ENCODE results near the gene SHH.
A peak's percentile ranks its signal among the peaks of the same experiment; 100 is the strongest.

SHH gene

GRCh38 chr7:155766966-155767916 lies 45.0 kb downstream of the SHH start:
- DNase-seq (ENCODE audit: low read depth in 1 of 2, low spot score in 1 of 2) = no peak

- DNase-seq (ENCODE audit: low read depth in 1 of 2, low spot score in 1 of 2) = no peak
Observed at GRCh38 chr7:155766386-155766785, 45.9 kb downstream of the SHH start.

- DNase-seq (ENCODE audit: low read depth in 1 of 2, low spot score in 1 of 2) = no peak
Observed at GRCh38 chr7:155765458-155765857, 46.8 kb downstream of the SHH start.

GRCh38 chr7:155764438-155764793 lies 47.8 kb downstream of the SHH start:
- no peak for DNase-seq (ENCODE audit: low read depth in 1 of 2, low spot score in 1 of 2)

GRCh38 chr7:155763691-155764437 lies 48.4 kb downstream of the SHH start:
- DNase-seq (ENCODE audit: low read depth in 1 of 2, low spot score in 1 of 2) = peak; percentile 13 to 24

- DNase-seq (ENCODE audit: low read depth in 1 of 2, low spot score in 1 of 2) = no peak
Observed at GRCh38 chr7:155763122-155763521, 49.1 kb downstream of the SHH start.

- no peak for DNase-seq (ENCODE audit: low read depth in 1 of 2, low spot score in 1 of 2)
Observed at GRCh38 chr7:155762655-155763054, 49.6 kb downstream of the SHH start.

- DNase-seq (ENCODE audit: low read depth in 1 of 2, low spot score in 1 of 2) = no peak
Observed at GRCh38 chr7:155762036-155762435, 50.2 kb downstream of the SHH start.

- DNase-seq (ENCODE audit: low read depth in 1 of 2, low spot score in 1 of 2) = no peak
Observed at GRCh38 chr7:155761162-155761561, 51.1 kb downstream of the SHH start.

GRCh38 chr7:155759740-155760430 lies 52.4 kb downstream of the SHH start:
- DNase-seq (ENCODE audit: low read depth in 1 of 2, low spot score in 1 of 2) = no peak

GRCh38 chr7:155758348-155758747 lies 53.9 kb downstream of the SHH start:
- no peak for DNase-seq (ENCODE audit: low read depth in 1 of 2, low spot score in 1 of 2)

GRCh38 chr7:155756322-155756721 lies 55.9 kb downstream of the SHH start:
- no peak for DNase-seq (ENCODE audit: low read depth in 1 of 2, low spot score in 1 of 2)

GRCh38 chr7:155755026-155755425 lies 57.2 kb downstream of the SHH start:
- DNase-seq (ENCODE audit: low read depth in 1 of 2, low spot score in 1 of 2) = no peak

GRCh38 chr7:155754165-155754564 lies 58.1 kb downstream of the SHH start:
- DNase-seq (ENCODE audit: low read depth in 1 of 2, low spot score in 1 of 2) = no peak

GRCh38 chr7:155753446-155753965 lies 58.8 kb downstream of the SHH start:
- DNase-seq (ENCODE audit: low read depth in 1 of 2, low spot score in 1 of 2) = no peak

- no peak for DNase-seq (ENCODE audit: low read depth in 1 of 2, low spot score in 1 of 2)
Observed at GRCh38 chr7:155752756-155753445, 59.4 kb downstream of the SHH start.

GRCh38 chr7:155751409-155751808 lies 60.9 kb downstream of the SHH start:
- no peak for DNase-seq (ENCODE audit: low read depth in 1 of 2, low spot score in 1 of 2)

- no peak for DNase-seq (ENCODE audit: low read depth in 1 of 2, low spot score in 1 of 2)
Observed at GRCh38 chr7:155750255-155751125, 61.8 kb downstream of the SHH start.

All from stimulated activated CD4-positive, alpha-beta T cell treated with anti-CD3 and anti-CD28 coated beads, Interleukin-15, amount 100 ng/mL, for 1 hour (primary cell).